K562 (cell line): ENCODE results near the gene DCHS2. TPM values are rescaled to one million over a fixed set of nuclear protein-coding genes. Genes with fewer than 3 reads are reported as not detected.

Source experiments
- ATAC-seq: fragments of 200-7000 bp; cut with Tn5 transposase; 3 replicates; pipeline ENCODE4 v1.9.1; 2020; ENCODE audit warnings: moderate library complexity
- BruUV-seq: library from RNA; stranded (reverse); fragments of 400-500 nt; replicated peaks from 2 replicates; lab custom pipeline; 2021; lab: Mats Ljungman, UMichigan
- CTCF ChIA-PET: fragments of 300-600 bp; formaldehyde crosslinking; extraction: SDS; loops from one replicate; lab custom pipeline; 2021; ENCODE audit warnings: low intra/inter-chr PET ratio; lab: Yijun Ruan, JAX
- POLR2A ChIA-PET: fragments of 300-600, 350-650 bp; sonication (Branson Sonifier 250); formaldehyde crosslinking; extraction: SDS; loops from one replicate; lab custom pipeline; 2021; ENCODE audit warnings: antibody characterized with exemption, inconsistent platforms; lab: Yijun Ruan, JAX
- DNase-seq, 4 experiments: peaks; one replicate each; pipeline versions ENCODE4 v3.0.0 to v3.0.0-alpha.2; 2011 to 2018; ENCODE audit warnings: low spot score in 3 of 4, mixed read lengths in 3 of 4; ENCODE audit errors: extremely low read depth in 1 of 4
- FAIRE-seq: peaks from 2 replicates; lab custom pipeline; 2011; peaks lifted over from hg19 to GRCh38; lab: Jason Lieb, UNC
- H2AFZ ChIP-seq: 2 replicates; pipeline ENCODE4 v1.6.0; 2011; ENCODE audit warnings: low read depth, low read length, control low read depth, inconsistent platforms
- H3K27ac ChIP-seq: fragments of 200-600 bp; 3 replicates; pipeline ENCODE4 v1.8.0; 2011; ENCODE audit warnings: low read depth, mild to moderate bottlenecking, control low read depth, inconsistent platforms, low read length, moderate library complexity, mixed read lengths; ENCODE audit errors: extremely low read depth
- H3K27me3 ChIP-seq, 2 experiments: fragments of 300-600 bp in 1 of 2; 2 replicates in 1 of 2; 3 replicates in 1 of 2; pipeline versions ENCODE4 v1.6.0 to v1.8.0; 2011; ENCODE audit warnings: inconsistent platforms in 2 of 2, low read length in 2 of 2, mild to moderate bottlenecking in 1 of 2, mixed read lengths in 1 of 2, moderate library complexity in 1 of 2; ENCODE audit not compliant: control insufficient read depth in 2 of 2, insufficient read depth in 2 of 2
- H3K36me3 ChIP-seq: fragments of 300-600 bp; 3 replicates; pipeline ENCODE4 v1.8.0; 2011; ENCODE audit warnings: mild to moderate bottlenecking, low read length, inconsistent platforms; ENCODE audit not compliant: control insufficient read depth, insufficient read depth
- H3K4me1 ChIP-seq, 2 experiments: fragments of 200-600 bp in 1 of 2; replicated peaks in 1 of 2; 2 replicates in 1 of 2; 3 replicates in 1 of 2; pipeline versions ENCODE4 v1.5.1 to v1.8.0; 2011; ENCODE audit warnings: inconsistent platforms in 2 of 2, low read length in 2 of 2, mild to moderate bottlenecking in 1 of 2, mixed read lengths in 1 of 2, moderate library complexity in 1 of 2; ENCODE audit not compliant: control insufficient read depth in 2 of 2, insufficient read depth in 2 of 2
- H3K4me2 ChIP-seq: 2 replicates; pipeline ENCODE4 v1.6.1; 2011; ENCODE audit warnings: low read length, control low read depth, inconsistent platforms, mixed read lengths; ENCODE audit not compliant: insufficient read depth
- H3K4me3 ChIP-seq: fragments of 200-600 bp; sonication (generic), shearing (Covaris generic); 2 replicates; pipeline ENCODE4 v1.5.1; 2016; ENCODE audit warnings: control low read depth, inconsistent platforms
- H3K79me2 ChIP-seq: fragments of 200-600 bp; 3 replicates; pipeline ENCODE4 v1.8.0; 2011; ENCODE audit warnings: low read length, inconsistent platforms; ENCODE audit not compliant: control insufficient read depth, insufficient read depth
- H3K9ac ChIP-seq, 2 experiments: 2 replicates each; pipeline versions ENCODE4 v1.6.0 to v1.6.1; 2011; ENCODE audit warnings: low read depth in 2 of 2, low read length in 2 of 2, control low read depth in 1 of 2, inconsistent platforms in 1 of 2, mild to moderate bottlenecking in 1 of 2, mixed read lengths in 1 of 2; ENCODE audit not compliant: insufficient read depth in 1 of 2
- H3K9me1 ChIP-seq: one replicate; pipeline ENCODE4 v1.6.0; 2011; ENCODE audit warnings: inconsistent platforms, mild to moderate bottlenecking, low read length, moderate library complexity; ENCODE audit not compliant: control insufficient read depth, insufficient read depth
- H3K9me3 ChIP-seq: replicated peaks from 2 replicates; pipeline ENCODE4 v1.5.1; 2011; ENCODE audit warnings: low read depth, low read length, inconsistent platforms; ENCODE audit not compliant: control insufficient read depth, insufficient read depth
- H4K20me1 ChIP-seq: replicated peaks from 2 replicates; pipeline ENCODE4 v1.6.1; 2011; ENCODE audit warnings: low read length, inconsistent platforms, mixed read lengths; ENCODE audit not compliant: control insufficient read depth, insufficient read depth
- C11orf30 ChIP-seq: fragments of 450-650 bp; IDR thresholded peaks from 2 replicates; pipeline ENCODE4 v1.6.1; 2016; ENCODE audit warnings: low read depth, mild to moderate bottlenecking
- MAFF ChIP-seq: IDR thresholded peaks from 2 replicates; pipeline ENCODE4 v1.6.1; 2012; ENCODE audit warnings: low read length, improper control_type of control experiment
- NFYB ChIP-seq: IDR thresholded peaks from 2 replicates; pipeline ENCODE4 v1.6.1; 2011; ENCODE audit warnings: mild to moderate bottlenecking, moderate library complexity; ENCODE audit not compliant: insufficient read length; ENCODE audit errors: extremely low read depth
- ZNF316 ChIP-seq: fragments of 450-650 bp; IDR thresholded peaks from 2 replicates; pipeline ENCODE4 v1.6.1; 2016
- WGBS: fragments of 100-300 bp; shearing (Covaris generic); methylation state at CpG from one replicate; pipeline ENCODE4 v1.1.6; 2016; ENCODE audit warnings: low coverage, mixed read lengths; ENCODE audit not compliant: insufficient coverage; ENCODE audit errors: missing lambda C conversion rate; 5-methylcytosine and 5-hydroxymethylcytosine counted together
- in situ Hi-C: fragments of 300-500 bp; cut with MboI; formaldehyde crosslinking; loops from 4 replicates; pipeline ENCODE4 v1.15.0; 2018; ENCODE audit warnings: inconsistent platforms, mixed read lengths
- intact Hi-C: fragments of 100-400 bp; cut with micrococcal nuclease; formaldehyde crosslinking; loops from 2 replicates; pipeline ENCODE4 v1.14.2; 2022
- polyA plus RNA-seq, 8 experiments: library from polyadenylated mRNA; depleted of rRNA in 4 of 8; stranded (reverse) in 5 of 8; unstranded in 3 of 8; fragments of >200 nt; fragmentation: Nextera tagmentation in 2 of 8; fragmentation: Illumina TruSeq in 1 of 8; extraction: Ambion mirVana in 2 of 8; extraction: Trizol in 1 of 8; gene quantifications; 2 replicates each; pipeline versions ENCODE4 v1.2.1 to v1.2.3, GENCODE V29; 2011 to 2014; ENCODE audit warnings: inconsistent platforms in 1 of 8, missing spikeins in 1 of 8
- total RNA-seq, 7 experiments: library from RNA; depleted of rRNA in 6 of 7; stranded (reverse); fragments of >200 nt in 6 of 7; fragmentation: Illumina TruSeq in 2 of 7; extraction: Trizol in 2 of 7; gene quantifications; 2 replicates each; pipeline versions ENCODE4 v1.2.1 to v1.2.3, GENCODE V29; 2011 to 2021; ENCODE audit warnings: low replicate concordance in 1 of 7
- TF ChIP-seq, protein P1 (sequence below): conservative IDR thresholded peaks from 2 replicates; pipeline ENCODE4 v1.6.1; 2011; ENCODE audit warnings: low read depth, mild to moderate bottlenecking, low read length; ENCODE audit not compliant: control insufficient read depth
- TF ChIP-seq, protein P2 (sequence below): sonication (generic); formaldehyde crosslinking; IDR thresholded peaks from 2 replicates; pipeline ENCODE4 v1.8.0; 2022; ENCODE audit warnings: mild to moderate bottlenecking, low read depth, missing genetic modification reagents

The DCHS2 gene
- total and polyA plus RNA-seq, 9 of the 15 experiments (the other 6 are each of a cell fraction or from before 2014, with no cell fraction given) = 0.49 to 7.1 (median 5.3) TPM

DNA sequence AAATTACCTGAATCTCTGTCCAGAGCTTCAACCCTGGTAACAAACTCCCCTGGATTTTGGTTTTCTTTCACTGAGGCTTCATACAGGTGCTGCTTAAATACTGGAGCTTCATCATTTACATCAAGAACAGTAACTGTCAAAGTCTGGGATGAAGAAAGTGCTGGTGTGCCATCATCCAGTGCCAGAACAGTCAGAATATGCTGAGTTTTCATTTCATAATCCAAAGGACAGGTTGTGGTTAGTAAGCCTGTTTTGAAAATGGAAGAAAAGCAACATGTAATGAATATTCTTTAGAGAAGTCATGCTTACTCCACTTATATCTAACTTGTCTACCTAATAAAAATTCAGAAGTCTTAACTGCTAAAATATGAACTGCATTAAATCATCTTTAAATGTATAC, 175.9 kb downstream of the DCHS2 start:
- Histone ChIP-seq H2AFZ (no peak overlapping the region), H3K79me2 (no peaks in the 10 kb centered on the region)

DNA sequence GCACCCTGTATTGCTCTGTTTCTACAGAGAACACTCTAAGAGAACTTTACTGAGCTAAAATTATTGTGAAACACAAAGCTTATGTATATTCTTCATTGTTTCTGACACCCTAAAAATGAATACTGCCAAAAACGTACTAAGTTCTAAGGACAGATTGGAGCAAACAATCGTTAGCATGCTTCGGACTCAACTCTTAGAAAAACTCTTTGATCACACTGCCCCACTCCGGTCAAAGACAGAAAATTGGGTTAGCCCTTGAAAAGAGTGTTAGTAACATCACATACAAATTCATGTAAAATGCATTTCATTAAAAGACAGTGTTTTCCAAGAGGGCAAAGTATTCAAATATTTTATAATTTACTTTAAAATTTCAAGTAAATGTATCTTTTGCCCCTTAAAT, 177.4 kb downstream of the DCHS2 start:
- intact Hi-C loops (loop anchor here (10.0 kb wide), 1 partner anchor 529 kb away; the partner anchor contains the start of gene SFRP2), in situ Hi-C loops (no loop called here)
- ChIA-PET CTCF (no interaction called here), POLR2A (no interaction called here)
- FAIRE-seq (no peak), ATAC-seq (no peak), DNase-seq (peak in 1 of 4 experiments; percentile 5)
- Histone ChIP-seq H3K4me1 (no peaks in the 10 kb centered on the region), H4K20me1 (no peaks in the 10 kb centered on the region), H3K36me3 (no peaks in the 10 kb centered on the region), H3K27me3 (no peaks in the 10 kb centered on the region), H3K9ac (no peak overlapping the region), H2AFZ (no peak overlapping the region), H3K9me1 (no peaks in the 10 kb centered on the region), H3K9me3 (no peaks in the 10 kb centered on the region), H3K27ac (no peak overlapping the region), H3K79me2 (no peaks in the 10 kb centered on the region), H3K4me3 (no peak overlapping the region), H3K4me2 (no peak overlapping the region)
- no TSS peak for BruUV-seq
- 41% methylated on average over 4 of the region's 4 CpGs for WGBS
- TF ChIP-seq NFYB = no peak
- TF ChIP-seq, protein P1, sequence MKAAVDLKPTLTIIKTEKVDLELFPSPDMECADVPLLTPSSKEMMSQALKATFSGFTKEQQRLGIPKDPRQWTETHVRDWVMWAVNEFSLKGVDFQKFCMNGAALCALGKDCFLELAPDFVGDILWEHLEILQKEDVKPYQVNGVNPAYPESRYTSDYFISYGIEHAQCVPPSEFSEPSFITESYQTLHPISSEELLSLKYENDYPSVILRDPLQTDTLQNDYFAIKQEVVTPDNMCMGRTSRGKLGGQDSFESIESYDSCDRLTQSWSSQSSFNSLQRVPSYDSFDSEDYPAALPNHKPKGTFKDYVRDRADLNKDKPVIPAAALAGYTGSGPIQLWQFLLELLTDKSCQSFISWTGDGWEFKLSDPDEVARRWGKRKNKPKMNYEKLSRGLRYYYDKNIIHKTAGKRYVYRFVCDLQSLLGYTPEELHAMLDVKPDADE = no peak

More for the DNA sequence above, 175.9 kb downstream of the DCHS2 start:
- Histone ChIP-seq H3K4me3 (no peak overlapping the region), H3K4me1 (no peaks in the 10 kb centered on the region), H3K36me3 (no peaks in the 10 kb centered on the region), H3K9ac (no peak overlapping the region), H3K27ac (no peak overlapping the region), H3K9me1 (no peaks in the 10 kb centered on the region), H3K9me3 (no peaks in the 10 kb centered on the region), H3K27me3 (no peaks in the 10 kb centered on the region), H4K20me1 (no peaks in the 10 kb centered on the region), H3K4me2 (no peak overlapping the region)
- FAIRE-seq (no peak), DNase-seq (no peak), ATAC-seq (no peak)
- POLR2A ChIA-PET = no interaction called here
- CTCF ChIA-PET = no interaction called here
- in situ Hi-C loops = no loop called here
- BruUV-seq = no TSS peak
- TF ChIP-seq, protein P2, sequence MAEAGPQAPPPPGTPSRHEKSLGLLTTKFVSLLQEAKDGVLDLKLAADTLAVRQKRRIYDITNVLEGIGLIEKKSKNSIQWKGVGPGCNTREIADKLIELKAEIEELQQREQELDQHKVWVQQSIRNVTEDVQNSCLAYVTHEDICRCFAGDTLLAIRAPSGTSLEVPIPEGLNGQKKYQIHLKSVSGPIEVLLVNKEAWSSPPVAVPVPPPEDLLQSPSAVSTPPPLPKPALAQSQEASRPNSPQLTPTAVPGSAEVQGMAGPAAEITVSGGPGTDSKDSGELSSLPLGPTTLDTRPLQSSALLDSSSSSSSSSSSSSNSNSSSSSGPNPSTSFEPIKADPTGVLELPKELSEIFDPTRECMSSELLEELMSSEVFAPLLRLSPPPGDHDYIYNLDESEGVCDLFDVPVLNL (CRISPR knock-in tag) = no peak
- TF ChIP-seq MAFF (0 out of 2 replicates have a peak, but pooled peaks have one; percentile 10), C11orf30 (peak; percentile 35), ZNF316 (peak; percentile 47; the same call in 1 of the 2 replicates)
- intact Hi-C loops = loop anchor here (10.0 kb wide), 1 partner anchor 531 kb away; the partner anchor contains the start of gene SFRP2
